ENCODE measurements around the gene CFAP45. TPM values are rescaled to one million over a fixed set of nuclear protein-coding genes. Genes with fewer than 3 reads are reported as not detected.

Gene CFAP45
- total RNA-seq, 1 donor from 2014 or later = 1.7 TPM

- Mint-ChIP-seq H3K27me3 (ENCODE audit: insufficient read depth) (peaks cover 12% of the 10 kb centered on the region), H3K36me3 (ENCODE audit: low read depth) (no peaks in the 10 kb centered on the region), H3K9me3 (no peaks in the 10 kb centered on the region), H3K4me3 (no peak overlapping the region), H3K4me1 (ENCODE audit: low read depth) (no peaks in the 10 kb centered on the region), H3K27ac (peak overlapping the region; percentile 18)
- no peak for DNase-seq (ENCODE audit: low spot score)
- intact Hi-C loops (cut with micrococcal nuclease) = loop anchor here (10.0 kb wide), 1 partner anchor 442 kb away; no protein-coding TSS in a partner anchor
These were observed 32.6 kb upstream of the CFAP45 start for GRCh38 chr1:159932296-159933285.

- peaks cover 12% of the 10 kb centered on the region for H3K27me3 Mint-ChIP-seq (ENCODE audit: insufficient read depth)
- intact Hi-C loops (cut with micrococcal nuclease) = loop anchor here (10.0 kb wide), 1 partner anchor 443 kb away; no protein-coding TSS in a partner anchor
- DNase-seq (ENCODE audit: low spot score) = no peak
- no peak overlapping the region for H3K4me3 Mint-ChIP-seq
- H3K36me3 Mint-ChIP-seq (ENCODE audit: low read depth) = no peaks in the 10 kb centered on the region
- peaks cover 2% of the 10 kb centered on the region for H3K4me1 Mint-ChIP-seq (ENCODE audit: low read depth)
- H3K9me3 Mint-ChIP-seq = no peaks in the 10 kb centered on the region
- no peak overlapping the region for H3K27ac Mint-ChIP-seq
These were observed 31.8 kb upstream of the CFAP45 start for GRCh38 chr1:159931795-159932173.

GRCh38 chr1:159931101-159931794 lies 31.3 kb upstream of the CFAP45 start:
- Mint-ChIP-seq H3K4me1 (ENCODE audit: low read depth) (peaks cover 7% of the 10 kb centered on the region), H3K27ac (no peak overlapping the region), H3K27me3 (ENCODE audit: insufficient read depth) (peaks cover 10% of the 10 kb centered on the region), H3K36me3 (ENCODE audit: low read depth) (no peaks in the 10 kb centered on the region), H3K9me3 (no peaks in the 10 kb centered on the region), H3K4me3 (no peak overlapping the region)
- DNase-seq (ENCODE audit: low spot score) = no peak
- intact Hi-C loops (cut with micrococcal nuclease) = loop anchor here (10.0 kb wide), 1 partner anchor 444 kb away; no protein-coding TSS in a partner anchor

- Mint-ChIP-seq H3K9me3 (no peaks in the 10 kb centered on the region), H3K27ac (no peak overlapping the region), H3K4me1 (ENCODE audit: low read depth) (peaks cover 14% of the 10 kb centered on the region), H3K36me3 (ENCODE audit: low read depth) (no peaks in the 10 kb centered on the region), H3K4me3 (no peak overlapping the region), H3K27me3 (ENCODE audit: insufficient read depth) (peaks cover 4% of the 10 kb centered on the region)
- intact Hi-C loops (cut with micrococcal nuclease) = loop anchor here (10.0 kb wide), 1 partner anchor 444 kb away; no protein-coding TSS in a partner anchor
- no peak for DNase-seq (ENCODE audit: low spot score)
These were observed 30.7 kb upstream of the CFAP45 start for GRCh38 chr1:159930634-159931033.

GRCh38 chr1:159930216-159930615 lies 30.3 kb upstream of the CFAP45 start:
- H3K4me3 Mint-ChIP-seq = no peak overlapping the region
- no peak overlapping the region for H3K27ac Mint-ChIP-seq
- intact Hi-C loops (cut with micrococcal nuclease) = loop anchor here (10.0 kb wide), 1 partner anchor 445 kb away; no protein-coding TSS in a partner anchor
- H3K36me3 Mint-ChIP-seq (ENCODE audit: low read depth) = no peaks in the 10 kb centered on the region
- no peaks in the 10 kb centered on the region for H3K9me3 Mint-ChIP-seq
- H3K4me1 Mint-ChIP-seq (ENCODE audit: low read depth) = peaks cover 18% of the 10 kb centered on the region
- no peaks in the 10 kb centered on the region for H3K27me3 Mint-ChIP-seq (ENCODE audit: insufficient read depth)
- DNase-seq (ENCODE audit: low spot score) = no peak

GRCh38 chr1:159929155-159930051 lies 29.4 kb upstream of the CFAP45 start:
- Mint-ChIP-seq H3K4me3 (no peak overlapping the region), H3K4me1 (ENCODE audit: low read depth) (peaks cover 19% of the 10 kb centered on the region), H3K27me3 (ENCODE audit: insufficient read depth) (no peaks in the 10 kb centered on the region), H3K9me3 (no peaks in the 10 kb centered on the region), H3K36me3 (ENCODE audit: low read depth) (no peaks in the 10 kb centered on the region), H3K27ac (no peak overlapping the region)
- intact Hi-C loops (cut with micrococcal nuclease) = loop anchor here (10.0 kb wide), 2 partner anchors 445 to 1115 kb away; partner anchors contain the start of gene USF1
- no peak for DNase-seq (ENCODE audit: low spot score)

GRCh38 chr1:159928491-159929050 lies 28.6 kb upstream of the CFAP45 start:
- Mint-ChIP-seq H3K9me3 (no peaks in the 10 kb centered on the region), H3K27me3 (ENCODE audit: insufficient read depth) (peaks cover 1% of the 10 kb centered on the region), H3K36me3 (ENCODE audit: low read depth) (peaks cover 5% of the 10 kb centered on the region), H3K4me1 (ENCODE audit: low read depth) (peaks cover 25% of the 10 kb centered on the region), H3K27ac (no peak overlapping the region), H3K4me3 (no peak overlapping the region)
- no peak for DNase-seq (ENCODE audit: low spot score)
- intact Hi-C loops (cut with micrococcal nuclease) = loop anchor here (10.0 kb wide), 1 partner anchor 1116 kb away; the partner anchor contains the start of gene USF1

GRCh38 chr1:159927849-159928431 lies 28.0 kb upstream of the CFAP45 start:
- Mint-ChIP-seq H3K4me1 (ENCODE audit: low read depth) (peaks cover 32% of the 10 kb centered on the region), H3K36me3 (ENCODE audit: low read depth) (peaks cover 8% of the 10 kb centered on the region)
- intact Hi-C loops (cut with micrococcal nuclease) = loop anchor here (10.0 kb wide), 1 partner anchor 1117 kb away; the partner anchor contains the start of gene USF1

GRCh38 chr1:159927211-159927848 lies 27.4 kb upstream of the CFAP45 start:
- H3K4me3 Mint-ChIP-seq = no peak overlapping the region
- no peaks in the 10 kb centered on the region for H3K9me3 Mint-ChIP-seq
- intact Hi-C loops (cut with micrococcal nuclease) = loop anchor here (10.0 kb wide), 1 partner anchor 1117 kb away; the partner anchor contains the start of gene USF1
- H3K4me1 Mint-ChIP-seq (ENCODE audit: low read depth) = peaks cover 36% of the 10 kb centered on the region
- peaks cover 1% of the 10 kb centered on the region for H3K27me3 Mint-ChIP-seq (ENCODE audit: insufficient read depth)
- peaks cover 10% of the 10 kb centered on the region for H3K36me3 Mint-ChIP-seq (ENCODE audit: low read depth)
- H3K27ac Mint-ChIP-seq = no peak overlapping the region
- no peak for DNase-seq (ENCODE audit: low spot score)

More at GRCh38 chr1:159927849-159928431, 28.0 kb upstream of the CFAP45 start:
- Mint-ChIP-seq H3K4me3 (no peak overlapping the region), H3K27me3 (ENCODE audit: insufficient read depth) (peaks cover 1% of the 10 kb centered on the region), H3K27ac (no peak overlapping the region), H3K9me3 (no peaks in the 10 kb centered on the region)
- DNase-seq (ENCODE audit: low spot score) = no peak

- peak overlapping the region; percentile 99 for H3K27ac Mint-ChIP-seq
- H3K27me3 Mint-ChIP-seq (ENCODE audit: insufficient read depth) = peaks cover 1% of the 10 kb centered on the region
- peaks cover 20% of the 10 kb centered on the region for H3K36me3 Mint-ChIP-seq (ENCODE audit: low read depth)
- no peak for DNase-seq (ENCODE audit: low spot score)
- peaks cover 52% of the 10 kb centered on the region for H3K4me1 Mint-ChIP-seq (ENCODE audit: low read depth)
- intact Hi-C loops (cut with micrococcal nuclease) = loop anchor here (1.0 to 10.0 kb wide), 6 partner anchors 11 to 1119 kb away; partner anchors contain the start of genes DCAF8, DUSP23, IGSF8 and PIGM
- peak overlapping the region; percentile 94 for H3K4me3 Mint-ChIP-seq
- no peaks in the 10 kb centered on the region for H3K9me3 Mint-ChIP-seq
These were observed 25.7 kb upstream of the CFAP45 start for GRCh38 chr1:159925719-159926078.
